ENCODE data around the gene PPP1R8. TPM values are rescaled to one million over a fixed set of nuclear protein-coding genes. Genes with fewer than 3 reads are reported as not detected.

PPP1R8 gene
- total and polyA plus RNA-seq, 10 of the 15 experiments (the other 5 are each of a cell fraction or from before 2014, with no cell fraction given) = 10.2 to 77.0 (median 53.0) TPM

DNA sequence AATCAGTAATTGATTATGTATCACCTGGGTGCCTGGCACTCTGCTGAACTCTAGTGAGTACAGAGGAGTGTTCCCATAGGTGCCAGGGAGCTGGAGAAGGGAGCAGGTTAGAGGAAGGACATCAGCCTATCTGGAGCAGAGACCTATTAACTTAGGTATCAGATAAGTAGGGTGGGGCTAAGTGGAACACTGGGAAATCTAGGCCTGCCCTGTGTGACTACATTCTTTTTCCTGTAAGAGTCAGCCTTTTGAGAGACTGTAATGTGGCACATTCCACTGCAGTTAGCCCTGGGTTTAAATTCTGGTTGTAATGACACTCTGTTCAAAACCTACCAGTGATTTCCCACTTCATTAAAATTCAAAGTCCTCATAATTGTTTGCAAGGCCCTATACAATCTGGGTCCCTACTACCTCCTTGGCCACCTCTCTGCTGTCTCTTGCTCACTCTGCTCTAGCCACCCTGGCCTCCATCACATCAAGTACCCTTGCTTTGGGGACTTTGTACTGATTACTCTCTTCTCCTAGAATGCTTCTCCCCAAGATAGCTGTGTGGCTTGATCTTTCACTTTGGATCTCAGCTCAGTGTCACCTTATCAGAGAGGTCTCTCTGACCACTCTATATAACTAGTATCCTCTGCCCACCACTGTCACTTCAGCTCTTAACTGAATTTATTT, 44.7 kb upstream of the PPP1R8 start:
- ChIA-PET RAD21 (ENCODE audit: unreplicated experiment) (interaction anchor here (1.6 kb wide), 2 partner anchors 60 to 116 kb away, joined by 4 to 6 read pairs; partner anchors contain the start of gene FAM76A), CTCF (interaction anchor here (0.5 to 2.1 kb wide), 7 partner anchors 10 to 332 kb away, joined by 3 to 6 read pairs (median 3); partner anchors contain the start of genes FAM76A and STX12), SMC1A (ENCODE audit: uncharacterized antibody, unreplicated experiment) (interaction anchor here (0.7 to 4.0 kb wide), 6 partner anchors 9 to 117 kb away, joined by 3 to 21 read pairs (median 5); partner anchors contain the start of gene STX12), POLR2A (interaction anchor here (1.6 to 2.4 kb wide), 2 partner anchors 12 to 16 kb away, joined by 3 to 7 read pairs; partner anchors contain the start of gene STX12)
- BruUV-seq (replicated peaks) = no TSS peak
- H3K4me2 ChIP-seq (ENCODE audit: control insufficient read depth, insufficient read depth) = no peak overlapping the region
- in situ Hi-C loops (cut with MboI) = no loop called here
- H3K9ac ChIP-seq (ENCODE audit: control insufficient read depth, insufficient read depth, low read length) = no peak overlapping the region
- DNase-seq (ENCODE audit: low read depth, low spot score) (no peak), FAIRE-seq (no peak), ATAC-seq (peak; percentile 23; the same call in 2 of the 3 replicates)
- no peaks in the 10 kb centered on the region for H3K4me1 ChIP-seq (ENCODE audit: control insufficient read depth, insufficient read depth, low read length)
- no peaks in the 10 kb centered on the region for H4K20me1 ChIP-seq (ENCODE audit: control insufficient read depth, insufficient read depth)
- no peak overlapping the region for H3K4me3 ChIP-seq
- H3K79me2 ChIP-seq (ENCODE audit: control insufficient read depth, insufficient read depth, low read length) = peaks cover 42% of the 10 kb centered on the region
- no peaks in the 10 kb centered on the region for H3K27me3 ChIP-seq (replicated peaks in 1 of 2; ENCODE audit: control insufficient read depth in 2 of 2, insufficient read depth in 2 of 2, low read length in 1 of 2)
- TF ChIP-seq, protein P1, sequence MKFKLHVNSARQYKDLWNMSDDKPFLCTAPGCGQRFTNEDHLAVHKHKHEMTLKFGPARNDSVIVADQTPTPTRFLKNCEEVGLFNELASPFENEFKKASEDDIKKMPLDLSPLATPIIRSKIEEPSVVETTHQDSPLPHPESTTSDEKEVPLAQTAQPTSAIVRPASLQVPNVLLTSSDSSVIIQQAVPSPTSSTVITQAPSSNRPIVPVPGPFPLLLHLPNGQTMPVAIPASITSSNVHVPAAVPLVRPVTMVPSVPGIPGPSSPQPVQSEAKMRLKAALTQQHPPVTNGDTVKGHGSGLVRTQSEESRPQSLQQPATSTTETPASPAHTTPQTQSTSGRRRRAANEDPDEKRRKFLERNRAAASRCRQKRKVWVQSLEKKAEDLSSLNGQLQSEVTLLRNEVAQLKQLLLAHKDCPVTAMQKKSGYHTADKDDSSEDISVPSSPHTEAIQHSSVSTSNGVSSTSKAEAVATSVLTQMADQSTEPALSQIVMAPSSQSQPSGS (IDR thresholded peaks at IDR 0.05; ENCODE audit: low read length) = no peak
- TF ChIP-seq KAT2A (conservative IDR thresholded peaks at IDR 0.05; ENCODE audit: control insufficient read depth, low read depth, low read length) (no peak), CHD1 (IDR thresholded peaks at IDR 0.05; ENCODE audit: low read depth, low read length) (no peak), ZNF24 (IDR thresholded peaks at IDR 0.05) (no peak), CBX5 (IDR thresholded peaks at IDR 0.05; ENCODE audit: low read depth) (no peak), NFXL1 (IDR thresholded peaks at IDR 0.05; ENCODE audit: borderline replicate concordance) (no peak), NFIC (IDR thresholded peaks at IDR 0.05; ENCODE audit: low read depth, low read length) (no peak)
- TF ChIP-seq, protein P2, sequence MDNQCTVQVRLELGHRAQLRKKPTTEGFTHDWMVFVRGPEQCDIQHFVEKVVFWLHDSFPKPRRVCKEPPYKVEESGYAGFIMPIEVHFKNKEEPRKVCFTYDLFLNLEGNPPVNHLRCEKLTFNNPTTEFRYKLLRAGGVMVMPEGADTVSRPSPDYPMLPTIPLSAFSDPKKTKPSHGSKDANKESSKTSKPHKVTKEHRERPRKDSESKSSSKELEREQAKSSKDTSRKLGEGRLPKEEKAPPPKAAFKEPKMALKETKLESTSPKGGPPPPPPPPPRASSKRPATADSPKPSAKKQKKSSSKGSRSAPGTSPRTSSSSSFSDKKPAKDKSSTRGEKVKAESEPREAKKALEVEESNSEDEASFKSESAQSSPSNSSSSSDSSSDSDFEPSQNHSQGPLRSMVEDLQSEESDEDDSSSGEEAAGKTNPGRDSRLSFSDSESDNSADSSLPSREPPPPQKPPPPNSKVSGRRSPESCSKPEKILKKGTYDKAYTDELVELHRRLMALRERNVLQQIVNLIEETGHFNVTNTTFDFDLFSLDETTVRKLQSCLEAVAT (IDR thresholded peaks at IDR 0.05) = no peak
- H3K9me3 ChIP-seq (replicated peaks; ENCODE audit: control insufficient read depth, insufficient read depth, low read length) = no peaks in the 10 kb centered on the region; the same call in 2 of the 3 replicates
- no peak overlapping the region for H2AFZ ChIP-seq (ENCODE audit: control insufficient read depth, low read depth, low read length)
- peaks cover 3 to 13% of the 10 kb centered on the region in 2 experiments; a peak in 3 of 4 replicates for H3K36me3 ChIP-seq (ENCODE audit: control insufficient read depth in 2 of 2, insufficient read depth in 2 of 2, low read length in 1 of 2)
- no peak overlapping the region for H3K27ac ChIP-seq (ENCODE audit: control insufficient read depth, insufficient read depth)
- intact Hi-C loops (cut with micrococcal nuclease; ENCODE audit: unreplicated experiment) = no loop called here
